Central memory CD8-positive, alpha-beta T cell (primary cell): Measurements from ENCODE around the gene LBR.
"Not testable (repeated sequence)": the region's sequence is repeated elsewhere in the genome, so short reads cannot be mapped to it uniquely, and the experiment has no call there.

ENCODE experiments used
- ATAC-seq: fragments of 150-1000 bp; cut with Tn5 transposase; replicated peaks from 2 replicates; pipeline ENCODE4 v1.10.0; 2022; ENCODE audit warnings: mild to moderate bottlenecking, moderate FRiP score, moderate number of reproducible peaks; ENCODE audit not compliant: poor library complexity, severe bottlenecking; ENCODE audit errors: extremely low read depth
- DNase-seq, 2 donors: peaks; one replicate each; pipeline ENCODE4 v3.0.0; 2021; ENCODE audit warnings: low spot score in 2 of 2
- H3K27ac Mint-ChIP-seq: one replicate; pipeline ENCODE4 v1.8.0; 2022; ENCODE audit warnings: low read depth, mild to moderate bottlenecking, moderate library complexity, mixed read lengths
- H3K27me3 Mint-ChIP-seq: one replicate; pipeline ENCODE4 v1.8.0; 2022; ENCODE audit warnings: mixed read lengths
- H3K36me3 Mint-ChIP-seq: one replicate; pipeline ENCODE4 v1.8.0; 2022; ENCODE audit warnings: mild to moderate bottlenecking, moderate library complexity, mixed read lengths; ENCODE audit not compliant: insufficient read depth
- H3K4me1 Mint-ChIP-seq: one replicate; pipeline ENCODE4 v1.8.0; 2022; ENCODE audit warnings: mixed read lengths
- H3K4me3 Mint-ChIP-seq: one replicate; pipeline ENCODE4 v1.8.0; 2022; ENCODE audit warnings: mild to moderate bottlenecking, moderate library complexity, mixed read lengths
- H3K9me3 Mint-ChIP-seq: one replicate; pipeline ENCODE4 v1.8.0; 2022; ENCODE audit warnings: mixed read lengths

LBR gene

GRCh38 chr1:225400968-225401367, 26.9 kb downstream of the LBR start:
- Mint-ChIP-seq H3K4me1 (peaks cover 3% of the 10 kb centered on the region), H3K4me3 (no peak overlapping the region), H3K27ac (no peak overlapping the region), H3K27me3 (no peaks in the 10 kb centered on the region), H3K36me3 (peaks cover 64% of the 10 kb centered on the region), H3K9me3 (no peaks in the 10 kb centered on the region)
- no peak for ATAC-seq
- DNase-seq: no peak

GRCh38 chr1:225396357-225396756, 31.5 kb downstream of the LBR start:
- no peak overlapping the region for H3K27ac Mint-ChIP-seq
- peaks cover 28% of the 10 kb centered on the region for H3K36me3 Mint-ChIP-seq
- H3K9me3 Mint-ChIP-seq: no peaks in the 10 kb centered on the region
- H3K4me3 Mint-ChIP-seq: no peak overlapping the region
- DNase-seq (no peak), ATAC-seq (no peak)
- no peaks in the 10 kb centered on the region for H3K27me3 Mint-ChIP-seq
- H3K4me1 Mint-ChIP-seq: no peaks in the 10 kb centered on the region

DNA sequence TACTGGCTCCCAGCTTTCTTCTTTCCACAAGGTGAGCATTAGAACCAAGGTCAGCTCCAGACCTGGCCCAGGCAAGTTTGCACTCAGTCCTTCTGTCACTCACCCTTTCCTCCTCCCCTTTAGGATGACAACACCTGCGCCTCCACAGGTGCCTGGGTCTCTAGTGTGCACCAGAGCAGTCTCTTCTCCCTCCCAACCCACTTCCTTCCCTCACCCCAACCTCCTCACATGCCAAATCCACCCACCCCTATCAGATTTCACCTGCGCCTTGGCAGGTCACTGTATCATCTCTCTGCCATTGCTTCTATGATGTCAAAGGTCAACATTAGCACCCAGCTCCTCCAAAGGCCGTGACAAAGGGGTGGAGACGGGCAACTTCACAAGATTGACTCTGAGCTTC, 38.0 kb downstream of the LBR start:
- no peaks in the 10 kb centered on the region for H3K9me3 Mint-ChIP-seq
- ATAC-seq: no peak
- H3K4me1 Mint-ChIP-seq: no peaks in the 10 kb centered on the region
- no peak overlapping the region for H3K4me3 Mint-ChIP-seq
- H3K27me3 Mint-ChIP-seq: no peaks in the 10 kb centered on the region
- no peaks in the 10 kb centered on the region for H3K36me3 Mint-ChIP-seq
- no peak overlapping the region for H3K27ac Mint-ChIP-seq
- no peak for DNase-seq

DNA sequence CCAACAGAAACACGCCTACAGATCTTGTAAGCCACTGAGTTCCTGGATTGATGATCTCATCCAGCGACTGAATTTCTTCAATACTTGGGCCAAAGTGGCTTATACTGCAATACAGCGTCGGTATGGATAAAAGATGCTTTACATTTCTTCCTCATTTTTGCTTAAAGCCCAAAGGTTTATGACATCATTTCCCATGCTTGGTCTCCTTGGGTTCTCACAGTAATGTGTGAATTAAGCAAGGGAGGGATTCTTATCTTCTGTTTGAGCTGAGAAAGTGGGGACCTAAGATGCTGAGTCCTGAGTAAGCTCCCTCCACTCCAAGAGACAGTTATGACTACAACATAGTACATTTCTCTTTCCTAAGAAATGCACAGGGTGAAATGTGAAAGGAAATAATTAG, 39.5 kb downstream of the LBR start:
- H3K27ac Mint-ChIP-seq: no peak overlapping the region
- ATAC-seq (no peak), DNase-seq (no peak)
- no peaks in the 10 kb centered on the region for H3K9me3 Mint-ChIP-seq
- no peaks in the 10 kb centered on the region for H3K36me3 Mint-ChIP-seq
- no peak overlapping the region for H3K4me3 Mint-ChIP-seq
- H3K4me1 Mint-ChIP-seq: no peaks in the 10 kb centered on the region
- H3K27me3 Mint-ChIP-seq: no peaks in the 10 kb centered on the region

- not testable (repeated sequence) for H3K27me3 Mint-ChIP-seq, DNase-seq, H3K4me1 Mint-ChIP-seq, ATAC-seq, H3K9me3 Mint-ChIP-seq, H3K27ac Mint-ChIP-seq, H3K36me3 Mint-ChIP-seq, H3K4me3 Mint-ChIP-seq
Observed at GRCh38 chr1:225386860-225387259, 41.0 kb downstream of the LBR start.

DNA sequence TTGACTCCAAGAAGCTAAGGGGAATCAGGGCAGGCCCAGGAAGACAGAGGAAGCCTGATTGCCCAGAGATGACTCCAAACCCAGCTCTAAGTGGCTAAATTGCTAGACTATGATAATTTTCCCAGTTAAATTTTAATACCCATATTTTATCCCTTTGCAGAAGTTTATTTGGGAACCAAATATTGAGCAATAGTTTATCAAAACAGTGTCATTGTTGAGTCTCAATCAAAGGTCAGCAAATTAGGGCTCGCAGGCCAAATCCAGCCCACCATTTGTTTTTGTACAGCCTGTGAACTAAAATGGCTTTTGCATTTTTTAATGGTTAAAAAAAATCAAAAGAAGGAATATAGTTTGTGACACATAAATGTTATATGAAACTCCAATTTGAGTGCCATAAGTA, 47.1 kb downstream of the LBR start:
- Mint-ChIP-seq H3K9me3 (no peaks in the 10 kb centered on the region), H3K4me1 (no peaks in the 10 kb centered on the region), H3K27ac (no peak overlapping the region), H3K4me3 (no peak overlapping the region), H3K27me3 (no peaks in the 10 kb centered on the region), H3K36me3 (no peaks in the 10 kb centered on the region)
- DNase-seq: no peak
- ATAC-seq: no peak

DNA sequence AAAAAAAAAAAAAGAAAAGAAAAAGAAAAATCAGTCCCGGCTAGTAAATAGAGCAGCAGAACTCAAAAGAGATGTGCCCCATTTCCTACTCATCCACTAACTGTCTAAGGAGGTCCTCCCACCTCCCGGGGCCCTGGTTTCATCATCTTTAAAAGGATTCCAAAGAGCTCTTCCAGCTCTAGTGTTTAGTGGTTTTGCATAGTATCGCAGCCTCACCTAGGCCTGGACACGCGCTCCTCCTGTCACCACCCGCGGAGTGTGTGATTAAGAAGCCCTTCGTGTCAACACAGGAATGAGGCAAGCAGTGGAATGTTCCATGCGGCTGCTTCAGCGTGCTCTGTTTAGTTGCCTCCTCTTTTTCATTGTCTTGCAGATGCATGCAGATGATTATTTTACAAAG, 49.0 kb downstream of the LBR start:
- H3K4me3 Mint-ChIP-seq: no peak overlapping the region
- no peak overlapping the region for H3K27ac Mint-ChIP-seq
- H3K4me1 Mint-ChIP-seq: no peaks in the 10 kb centered on the region
- DNase-seq (no peak), ATAC-seq (no peak)
- no peaks in the 10 kb centered on the region for H3K9me3 Mint-ChIP-seq
- no peaks in the 10 kb centered on the region for H3K36me3 Mint-ChIP-seq
- no peaks in the 10 kb centered on the region for H3K27me3 Mint-ChIP-seq

GRCh38 chr1:225374996-225375395, 52.8 kb downstream of the LBR start:
- Mint-ChIP-seq H3K9me3 (no peaks in the 10 kb centered on the region), H3K27me3 (no peaks in the 10 kb centered on the region), H3K36me3 (no peaks in the 10 kb centered on the region), H3K27ac (no peak overlapping the region), H3K4me3 (no peak overlapping the region), H3K4me1 (no peaks in the 10 kb centered on the region)
- ATAC-seq: no peak
- no peak for DNase-seq

GRCh38 chr1:225373155-225373554, 54.7 kb downstream of the LBR start:
- Mint-ChIP-seq H3K9me3 (no peaks in the 10 kb centered on the region), H3K4me3 (no peak overlapping the region), H3K4me1 (no peaks in the 10 kb centered on the region), H3K36me3 (no peaks in the 10 kb centered on the region), H3K27ac (no peak overlapping the region), H3K27me3 (peaks cover 3% of the 10 kb centered on the region)
- DNase-seq: no peak
- ATAC-seq: no peak

DNA sequence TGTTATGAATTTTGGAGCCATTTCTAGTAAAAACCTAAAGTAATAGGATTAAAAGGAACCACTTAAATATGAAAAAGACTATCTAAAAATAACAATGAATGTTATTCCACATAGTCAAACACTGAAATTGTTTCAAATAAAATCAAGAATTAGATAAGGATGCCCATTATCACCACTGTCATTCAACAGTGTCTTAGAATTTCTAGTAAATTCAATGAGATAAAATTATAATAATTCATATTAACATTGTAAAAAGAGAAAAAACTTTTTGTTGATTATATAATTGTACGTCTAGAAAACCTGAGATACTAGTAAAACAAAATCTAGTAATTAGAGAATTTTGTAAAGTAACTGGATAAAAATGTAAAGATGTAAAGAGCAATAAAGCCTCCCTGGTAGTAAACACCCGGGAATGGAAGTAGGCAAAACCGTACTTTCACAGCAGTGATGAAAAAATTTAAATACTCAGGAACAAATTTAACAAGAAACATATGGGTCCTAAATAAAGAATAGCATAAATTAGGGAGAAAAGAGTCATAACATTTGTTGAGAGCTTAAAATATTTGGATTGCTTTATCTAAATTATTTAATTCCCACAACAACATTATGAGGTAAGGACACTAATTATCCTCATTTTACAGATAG, 56.4 kb downstream of the LBR start:
- Mint-ChIP-seq H3K9me3 (no peaks in the 10 kb centered on the region), H3K4me1 (no peaks in the 10 kb centered on the region), H3K36me3 (no peaks in the 10 kb centered on the region), H3K27ac (no peak overlapping the region), H3K27me3 (peaks cover 19% of the 10 kb centered on the region), H3K4me3 (no peak overlapping the region)
- no peak for ATAC-seq
- no peak for DNase-seq

DNA sequence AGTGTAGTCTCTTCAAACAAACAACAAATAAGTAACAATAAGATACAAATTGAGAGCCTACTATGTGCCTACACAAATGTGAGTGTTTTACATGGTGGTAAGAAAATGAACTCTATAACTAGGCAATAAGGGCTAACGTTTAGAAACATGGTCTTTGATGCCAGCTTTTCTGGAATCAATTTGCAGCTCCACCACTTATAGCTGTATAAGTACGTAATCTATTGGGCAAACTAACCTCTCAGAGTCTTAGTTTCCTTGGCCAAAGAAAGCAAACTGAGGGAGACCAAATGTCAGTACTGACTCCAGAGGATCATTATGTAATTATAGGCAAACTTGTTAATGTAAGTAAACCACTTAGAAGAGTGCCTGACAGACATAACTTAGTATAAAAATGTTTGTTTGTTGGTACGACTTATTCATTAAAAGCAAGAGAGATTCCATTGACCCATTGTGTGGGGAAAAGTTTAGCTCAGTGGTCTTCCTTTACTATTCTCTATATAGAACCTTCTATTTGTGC, 59.7 kb downstream of the LBR start:
- no peak overlapping the region for H3K27ac Mint-ChIP-seq
- H3K36me3 Mint-ChIP-seq: no peaks in the 10 kb centered on the region
- DNase-seq (no peak), ATAC-seq (no peak)
- H3K4me1 Mint-ChIP-seq: no peaks in the 10 kb centered on the region
- no peak overlapping the region for H3K4me3 Mint-ChIP-seq
- no peaks in the 10 kb centered on the region for H3K9me3 Mint-ChIP-seq
- H3K27me3 Mint-ChIP-seq: peaks cover 34% of the 10 kb centered on the region

DNA sequence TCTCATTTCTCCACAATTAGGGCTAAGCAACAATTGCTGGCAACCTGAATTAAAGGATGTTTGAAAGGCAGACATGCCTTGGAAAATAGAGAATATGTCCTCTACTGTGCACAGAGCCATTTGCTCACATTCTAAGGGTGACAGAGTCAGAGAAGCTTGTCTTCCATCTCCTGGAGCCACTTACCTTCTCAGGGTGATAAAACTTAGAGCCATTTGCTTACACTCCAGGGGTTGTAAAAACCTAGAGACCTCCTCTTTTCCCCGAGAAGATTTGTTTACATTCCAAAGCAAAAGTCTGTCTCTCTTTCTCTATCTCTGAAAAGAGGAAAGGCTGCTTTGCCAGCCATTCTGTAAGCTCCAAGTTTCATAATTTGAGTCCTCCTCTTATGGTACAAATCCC, 61.3 kb downstream of the LBR start:
- no peak overlapping the region for H3K4me3 Mint-ChIP-seq
- H3K27ac Mint-ChIP-seq: no peak overlapping the region
- H3K4me1 Mint-ChIP-seq: no peaks in the 10 kb centered on the region
- H3K36me3 Mint-ChIP-seq: no peaks in the 10 kb centered on the region
- ATAC-seq (no peak), DNase-seq (no peak)
- no peaks in the 10 kb centered on the region for H3K9me3 Mint-ChIP-seq
- H3K27me3 Mint-ChIP-seq: peaks cover 34% of the 10 kb centered on the region

DNA sequence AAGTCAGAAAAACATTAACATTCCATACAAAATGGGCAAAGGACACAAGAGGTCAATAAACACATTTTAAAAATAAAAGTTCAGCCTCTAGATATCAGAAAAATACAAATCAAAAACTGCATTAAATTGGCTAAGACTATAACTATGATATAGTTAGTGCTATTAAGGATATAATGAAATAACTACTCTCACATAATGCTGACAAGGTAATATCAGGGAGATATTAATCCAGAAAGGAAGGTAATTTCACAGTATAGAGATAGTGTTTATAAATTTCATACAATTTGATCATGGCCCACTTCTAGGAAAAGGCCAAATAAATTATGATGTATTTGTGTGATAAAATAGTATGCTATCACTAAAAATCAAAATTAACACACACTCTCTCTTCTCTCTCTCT, 61.8 kb downstream of the LBR start:
- Mint-ChIP-seq H3K27me3 (peaks cover 34% of the 10 kb centered on the region), H3K9me3 (no peaks in the 10 kb centered on the region), H3K4me3 (no peak overlapping the region), H3K36me3 (no peaks in the 10 kb centered on the region), H3K4me1 (no peaks in the 10 kb centered on the region), H3K27ac (no peak overlapping the region)
- no peak for ATAC-seq
- DNase-seq: no peak
